Measurements from ENCODE around the gene PVR.

Gene PVR, protein sequence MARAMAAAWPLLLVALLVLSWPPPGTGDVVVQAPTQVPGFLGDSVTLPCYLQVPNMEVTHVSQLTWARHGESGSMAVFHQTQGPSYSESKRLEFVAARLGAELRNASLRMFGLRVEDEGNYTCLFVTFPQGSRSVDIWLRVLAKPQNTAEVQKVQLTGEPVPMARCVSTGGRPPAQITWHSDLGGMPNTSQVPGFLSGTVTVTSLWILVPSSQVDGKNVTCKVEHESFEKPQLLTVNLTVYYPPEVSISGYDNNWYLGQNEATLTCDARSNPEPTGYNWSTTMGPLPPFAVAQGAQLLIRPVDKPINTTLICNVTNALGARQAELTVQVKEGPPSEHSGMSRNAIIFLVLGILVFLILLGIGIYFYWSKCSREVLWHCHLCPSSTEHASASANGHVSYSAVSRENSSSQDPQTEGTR

DNA sequence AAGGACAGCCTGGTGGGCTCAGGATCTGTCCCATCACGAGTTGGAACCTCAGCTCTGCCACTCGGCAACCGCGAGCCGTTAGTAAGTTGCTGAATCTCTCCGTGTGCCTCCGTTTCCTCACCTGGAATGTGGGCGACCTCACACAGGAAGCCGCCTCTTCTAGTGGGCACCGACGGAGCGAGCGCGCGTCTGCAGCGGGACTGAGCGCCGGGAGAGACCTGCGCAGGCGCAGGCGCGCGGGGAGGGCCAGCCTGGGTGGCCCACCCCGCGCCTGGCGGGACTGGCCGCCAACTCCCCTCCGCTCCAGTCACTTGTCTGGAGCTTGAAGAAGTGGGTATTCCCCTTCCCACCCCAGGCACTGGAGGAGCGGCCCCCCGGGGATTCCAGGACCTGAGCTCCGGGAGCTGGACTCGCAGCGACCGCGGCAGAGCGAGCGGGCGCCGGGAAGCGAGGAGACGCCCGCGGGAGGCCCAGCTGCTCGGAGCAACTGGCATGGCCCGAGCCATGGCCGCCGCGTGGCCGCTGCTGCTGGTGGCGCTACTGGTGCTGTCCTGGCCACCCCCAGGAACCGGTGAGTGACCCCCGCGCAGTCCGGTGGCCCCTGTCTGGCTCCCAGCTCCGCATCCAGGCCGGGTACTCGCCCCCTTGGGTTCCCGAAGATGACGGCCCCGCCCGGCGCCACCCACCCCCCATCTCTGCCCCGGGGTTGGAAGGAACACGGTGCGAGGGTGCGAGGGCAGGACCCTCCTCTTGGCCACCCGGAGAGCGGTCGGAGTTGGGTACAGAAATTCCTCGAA is at the start of gene PVR:
PVR (plus strand) TSS at position 306 of the 797 bp plus-strand sequence; CDS start at position 493, 187 bp downstream.
- TF ChIP-seq, protein P1, sequence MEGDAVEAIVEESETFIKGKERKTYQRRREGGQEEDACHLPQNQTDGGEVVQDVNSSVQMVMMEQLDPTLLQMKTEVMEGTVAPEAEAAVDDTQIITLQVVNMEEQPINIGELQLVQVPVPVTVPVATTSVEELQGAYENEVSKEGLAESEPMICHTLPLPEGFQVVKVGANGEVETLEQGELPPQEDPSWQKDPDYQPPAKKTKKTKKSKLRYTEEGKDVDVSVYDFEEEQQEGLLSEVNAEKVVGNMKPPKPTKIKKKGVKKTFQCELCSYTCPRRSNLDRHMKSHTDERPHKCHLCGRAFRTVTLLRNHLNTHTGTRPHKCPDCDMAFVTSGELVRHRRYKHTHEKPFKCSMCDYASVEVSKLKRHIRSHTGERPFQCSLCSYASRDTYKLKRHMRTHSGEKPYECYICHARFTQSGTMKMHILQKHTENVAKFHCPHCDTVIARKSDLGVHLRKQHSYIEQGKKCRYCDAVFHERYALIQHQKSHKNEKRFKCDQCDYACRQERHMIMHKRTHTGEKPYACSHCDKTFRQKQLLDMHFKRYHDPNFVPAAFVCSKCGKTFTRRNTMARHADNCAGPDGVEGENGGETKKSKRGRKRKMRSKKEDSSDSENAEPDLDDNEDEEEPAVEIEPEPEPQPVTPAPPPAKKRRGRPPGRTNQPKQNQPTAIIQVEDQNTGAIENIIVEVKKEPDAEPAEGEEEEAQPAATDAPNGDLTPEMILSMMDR (IDR thresholded peaks at IDR 0.05; ENCODE audit: low read depth, low read length, missing control alignments) = no peak
- Histone ChIP-seq H3K27ac (peak within 1 kb of the TSS; percentile 78), H3K36me3 (replicated peaks) (peaks cover 13% of the 10 kb centered on the region), H3K27me3 (replicated peaks) (no peaks in the 10 kb centered on the region), H3K4me3 (ENCODE audit: low read depth, low read length) (peak within 1 kb of the TSS; percentile 89)
- in situ Hi-C loops (cut with HindIII; ENCODE audit: low pct_ligation_motif_present, low sequenced_read_pairs) = no loop called here
- DNase-seq = peak; percentile 61

DNA sequence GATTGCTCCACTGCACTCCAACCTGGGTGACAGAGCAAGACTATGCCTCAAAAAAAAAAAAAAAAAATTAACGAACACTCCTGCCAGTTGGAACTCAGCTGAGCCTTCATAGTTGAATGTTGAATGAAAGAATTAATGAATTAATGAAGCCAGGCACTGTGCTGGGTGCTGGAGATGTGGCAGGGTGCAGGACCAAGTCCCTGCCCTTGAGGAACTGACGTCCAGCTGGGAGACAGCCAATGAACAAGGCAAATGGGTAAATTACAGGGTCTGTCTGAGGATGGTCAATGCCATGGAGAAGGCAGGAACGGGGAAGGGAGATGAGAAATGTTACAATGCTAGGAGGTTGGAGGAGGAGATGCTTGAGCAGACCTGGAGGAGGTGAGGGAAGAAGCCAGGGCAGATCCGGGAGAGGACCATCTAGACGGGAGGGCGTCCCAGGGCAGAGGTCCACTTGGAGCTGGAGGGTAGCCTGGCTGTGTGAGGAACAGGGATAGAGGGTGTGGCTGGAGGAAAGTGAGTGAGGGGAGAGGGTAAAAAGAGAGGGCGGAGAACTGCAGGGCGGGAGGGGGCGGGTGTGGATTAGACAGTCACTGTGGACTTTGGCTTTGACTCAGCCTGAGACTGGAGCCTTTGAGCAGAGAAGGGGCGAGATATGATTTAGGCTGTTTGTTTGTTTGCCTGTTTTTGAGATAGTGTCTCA is 47.1 kb upstream of the PVR start:
- in situ Hi-C loops (cut with HindIII; ENCODE audit: low pct_ligation_motif_present, low sequenced_read_pairs) = no loop called here
- H3K27me3 ChIP-seq (replicated peaks) = no peaks in the 10 kb centered on the region
- DNase-seq = no peak
- no peak overlapping the region for H3K4me3 ChIP-seq (ENCODE audit: low read depth, low read length)
- no peak overlapping the region for H3K27ac ChIP-seq
- TF ChIP-seq, protein P1 (IDR thresholded peaks at IDR 0.05; ENCODE audit: low read depth, low read length, missing control alignments) = no peak
- H3K36me3 ChIP-seq (replicated peaks) = no peaks in the 10 kb centered on the region

DNA sequence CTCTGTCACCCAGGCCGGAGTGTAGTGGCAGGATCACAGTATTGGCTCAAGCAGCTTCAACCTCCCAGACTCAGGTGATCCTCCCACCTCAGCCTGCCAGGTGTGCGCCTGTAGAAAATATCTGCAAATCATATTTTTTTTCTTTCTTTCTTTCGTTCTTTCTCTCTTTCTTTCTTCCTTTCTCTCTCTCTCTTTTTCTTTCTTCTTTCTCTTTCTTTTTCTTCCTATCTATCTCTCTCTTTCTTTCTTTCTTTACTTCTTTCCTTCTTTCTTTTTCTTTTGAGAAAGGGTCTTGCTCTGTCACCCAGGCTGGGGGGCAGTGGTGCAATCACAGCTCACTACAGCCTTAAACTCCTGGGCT is 46.6 kb upstream of the PVR start:
- H3K36me3 ChIP-seq (replicated peaks) = no peaks in the 10 kb centered on the region
- no peak overlapping the region for H3K27ac ChIP-seq
- no peaks in the 10 kb centered on the region for H3K27me3 ChIP-seq (replicated peaks)
- H3K4me3 ChIP-seq (ENCODE audit: low read depth, low read length) = no peak overlapping the region
- TF ChIP-seq, protein P1 (IDR thresholded peaks at IDR 0.05; ENCODE audit: low read depth, low read length, missing control alignments) = no peak
- in situ Hi-C loops (cut with HindIII; ENCODE audit: low pct_ligation_motif_present, low sequenced_read_pairs) = no loop called here
- DNase-seq = no peak

DNA sequence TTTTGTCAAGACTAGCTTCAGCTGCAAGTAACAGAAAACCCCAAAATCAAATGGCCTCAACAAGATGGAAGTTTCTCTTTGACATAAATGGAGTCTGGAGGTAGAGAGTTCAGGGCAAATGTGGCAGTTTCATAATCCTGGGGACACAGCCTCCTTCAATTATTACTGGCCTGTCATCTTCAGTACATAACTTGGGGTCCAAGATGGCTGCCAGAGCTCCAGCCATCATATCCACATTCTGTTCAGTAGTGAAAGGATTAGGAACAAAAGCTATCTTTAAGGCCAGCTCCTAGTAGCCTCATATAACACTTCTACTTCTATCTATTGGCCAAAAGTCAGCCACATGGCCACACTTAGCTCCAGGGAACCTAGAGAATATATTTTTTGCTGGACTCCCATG is 45.4 kb upstream of the PVR start:
- Histone ChIP-seq H3K27ac (no peak overlapping the region), H3K36me3 (replicated peaks) (no peaks in the 10 kb centered on the region), H3K27me3 (replicated peaks) (no peaks in the 10 kb centered on the region), H3K4me3 (ENCODE audit: low read depth, low read length) (no peak overlapping the region)
- DNase-seq = no peak
- TF ChIP-seq, protein P1 (IDR thresholded peaks at IDR 0.05; ENCODE audit: low read depth, low read length, missing control alignments) = no peak
- in situ Hi-C loops (cut with HindIII; ENCODE audit: low pct_ligation_motif_present, low sequenced_read_pairs) = no loop called here

DNA sequence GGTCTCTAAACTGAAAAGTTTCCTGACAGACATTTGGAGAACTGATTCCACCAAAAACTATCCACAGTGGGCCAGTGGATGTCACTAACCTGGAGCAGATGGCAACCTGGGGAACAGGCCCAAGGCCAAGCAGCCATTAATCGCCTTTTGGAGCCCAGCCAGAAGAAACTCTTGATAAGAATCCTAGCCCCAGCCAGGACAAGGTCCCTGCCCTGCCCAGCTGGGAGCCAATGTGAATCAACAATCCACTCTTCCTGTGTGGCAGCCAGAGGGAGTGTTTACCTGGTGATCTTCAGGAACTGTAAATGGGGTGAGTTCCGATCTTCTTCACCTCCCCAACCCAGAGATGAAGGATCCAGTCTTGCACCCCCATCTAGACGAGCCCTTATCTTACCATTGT is 44.8 kb upstream of the PVR start:
- Histone ChIP-seq H3K27me3 (replicated peaks) (no peaks in the 10 kb centered on the region), H3K27ac (no peak overlapping the region), H3K4me3 (ENCODE audit: low read depth, low read length) (no peak overlapping the region), H3K36me3 (replicated peaks) (no peaks in the 10 kb centered on the region)
- in situ Hi-C loops (cut with HindIII; ENCODE audit: low pct_ligation_motif_present, low sequenced_read_pairs) = no loop called here
- no peak for DNase-seq
- TF ChIP-seq, protein P1 (IDR thresholded peaks at IDR 0.05; ENCODE audit: low read depth, low read length, missing control alignments) = no peak

Measured in brain microvascular endothelial cell (primary cell).